ENCODE data around the gene NEK3. TPM values are rescaled to one million over a fixed set of nuclear protein-coding genes. Genes with fewer than 3 reads are reported as not detected.
"Not testable (repeated sequence)": the region's sequence is repeated elsewhere in the genome, so short reads cannot be mapped to it uniquely, and the experiment has no call there.

Gene NEK3
- total RNA-seq, 1 donor from 2014 or later, result 7.1 TPM

GRCh38 chr13:52181316-52181954 is 22.0 kb upstream of the NEK3 start:
- H3K4me3 Mint-ChIP-seq; H3K4me1 Mint-ChIP-seq; H3K27ac Mint-ChIP-seq; intact Hi-C loops (cut with micrococcal nuclease); DNase-seq; H3K27me3 Mint-ChIP-seq; H3K9me3 Mint-ChIP-seq: not testable (repeated sequence)
- peaks cover 32% of the 10 kb centered on the region for H3K36me3 Mint-ChIP-seq (ENCODE audit: low read depth)

GRCh38 chr13:52179925-52180324 is 20.5 kb upstream of the NEK3 start:
- intact Hi-C loops (cut with micrococcal nuclease), result no loop called here
- Mint-ChIP-seq H3K9me3 (no peaks in the 10 kb centered on the region), H3K36me3 (ENCODE audit: low read depth) (peaks cover 31% of the 10 kb centered on the region)

GRCh38 chr13:52177276-52177675 is 17.9 kb upstream of the NEK3 start:
- H3K36me3 Mint-ChIP-seq (ENCODE audit: low read depth), result peaks cover 27% of the 10 kb centered on the region
- DNase-seq, result no peak
- H3K9me3 Mint-ChIP-seq, result no peaks in the 10 kb centered on the region
- H3K4me1 Mint-ChIP-seq, result peaks cover 8% of the 10 kb centered on the region
- intact Hi-C loops (cut with micrococcal nuclease), result no loop called here
- no peaks in the 10 kb centered on the region for H3K27me3 Mint-ChIP-seq
- no peak overlapping the region for H3K4me3 Mint-ChIP-seq
- H3K27ac Mint-ChIP-seq, result no peak overlapping the region

More at GRCh38 chr13:52179925-52180324, 20.5 kb upstream of the NEK3 start:
- no peak overlapping the region for H3K27ac Mint-ChIP-seq
- no peak for DNase-seq
- no peak overlapping the region for H3K4me3 Mint-ChIP-seq
- no peaks in the 10 kb centered on the region for H3K27me3 Mint-ChIP-seq
- H3K4me1 Mint-ChIP-seq, result peaks cover 2% of the 10 kb centered on the region

GRCh38 chr13:52173970-52174369 is 14.6 kb upstream of the NEK3 start:
- peaks cover 33% of the 10 kb centered on the region for H3K36me3 Mint-ChIP-seq (ENCODE audit: low read depth)
- peak overlapping the region; percentile 1 for H3K27ac Mint-ChIP-seq
- H3K9me3 Mint-ChIP-seq; DNase-seq; H3K4me1 Mint-ChIP-seq; H3K27me3 Mint-ChIP-seq; intact Hi-C loops (cut with micrococcal nuclease); H3K4me3 Mint-ChIP-seq: not testable (repeated sequence)

- intact Hi-C loops (cut with micrococcal nuclease), result no loop called here
- Mint-ChIP-seq H3K4me1 (peaks cover 7% of the 10 kb centered on the region), H3K36me3 (ENCODE audit: low read depth) (peaks cover 35% of the 10 kb centered on the region), H3K27ac (no peak overlapping the region), H3K4me3 (no peak overlapping the region), H3K9me3 (no peaks in the 10 kb centered on the region), H3K27me3 (no peaks in the 10 kb centered on the region)
- DNase-seq, result no peak
Observed at GRCh38 chr13:52173373-52173772, 14.0 kb upstream of the NEK3 start.

GRCh38 chr13:52171686-52172085 is 12.3 kb upstream of the NEK3 start:
- intact Hi-C loops (cut with micrococcal nuclease); H3K4me3 Mint-ChIP-seq; DNase-seq; H3K27ac Mint-ChIP-seq; H3K9me3 Mint-ChIP-seq; H3K27me3 Mint-ChIP-seq; H3K4me1 Mint-ChIP-seq: not testable (repeated sequence)
- H3K36me3 Mint-ChIP-seq (ENCODE audit: low read depth), result peaks cover 34% of the 10 kb centered on the region

- DNase-seq; H3K4me1 Mint-ChIP-seq; H3K27ac Mint-ChIP-seq; H3K4me3 Mint-ChIP-seq; H3K27me3 Mint-ChIP-seq; intact Hi-C loops (cut with micrococcal nuclease); H3K9me3 Mint-ChIP-seq: not testable (repeated sequence)
- H3K36me3 Mint-ChIP-seq (ENCODE audit: low read depth), result peaks cover 38% of the 10 kb centered on the region
Observed at GRCh38 chr13:52170828-52171391, 11.5 kb upstream of the NEK3 start.

GRCh38 chr13:52169839-52170238 is 10.4 kb upstream of the NEK3 start:
- peaks cover 40% of the 10 kb centered on the region for H3K36me3 Mint-ChIP-seq (ENCODE audit: low read depth)
- H3K4me3 Mint-ChIP-seq, result no peak overlapping the region
- peaks cover 7% of the 10 kb centered on the region for H3K4me1 Mint-ChIP-seq
- intact Hi-C loops (cut with micrococcal nuclease), result no loop called here
- H3K9me3 Mint-ChIP-seq, result no peaks in the 10 kb centered on the region
- no peak for DNase-seq
- no peaks in the 10 kb centered on the region for H3K27me3 Mint-ChIP-seq
- no peak overlapping the region for H3K27ac Mint-ChIP-seq

- H3K4me3 Mint-ChIP-seq, result no peak overlapping the region
- peaks cover 13% of the 10 kb centered on the region for H3K4me1 Mint-ChIP-seq
- no peak for DNase-seq
- H3K9me3 Mint-ChIP-seq, result no peaks in the 10 kb centered on the region
- peaks cover 22% of the 10 kb centered on the region for H3K36me3 Mint-ChIP-seq (ENCODE audit: low read depth)
- intact Hi-C loops (cut with micrococcal nuclease), result no loop called here
- H3K27ac Mint-ChIP-seq, result no peak overlapping the region
- H3K27me3 Mint-ChIP-seq, result no peaks in the 10 kb centered on the region
Observed at GRCh38 chr13:52165411-52165810, 6.0 kb upstream of the NEK3 start.

- no peak for DNase-seq
- Mint-ChIP-seq H3K4me3 (no peak overlapping the region), H3K27me3 (no peaks in the 10 kb centered on the region)
Observed at GRCh38 chr13:52164989-52165388, 5.6 kb upstream of the NEK3 start.

GRCh38 chr13:52163878-52164277 is 4.5 kb upstream of the NEK3 start:
- DNase-seq; H3K9me3 Mint-ChIP-seq; intact Hi-C loops (cut with micrococcal nuclease); H3K27me3 Mint-ChIP-seq; H3K27ac Mint-ChIP-seq; H3K4me3 Mint-ChIP-seq: not testable (repeated sequence)
- H3K36me3 Mint-ChIP-seq (ENCODE audit: low read depth), result peaks cover 17% of the 10 kb centered on the region
- peaks cover 20% of the 10 kb centered on the region for H3K4me1 Mint-ChIP-seq

More at GRCh38 chr13:52164989-52165388, 5.6 kb upstream of the NEK3 start:
- intact Hi-C loops (cut with micrococcal nuclease), result no loop called here
- H3K4me1 Mint-ChIP-seq, result peaks cover 14% of the 10 kb centered on the region
- peaks cover 22% of the 10 kb centered on the region for H3K36me3 Mint-ChIP-seq (ENCODE audit: low read depth)
- H3K27ac Mint-ChIP-seq, result no peak overlapping the region
- no peaks in the 10 kb centered on the region for H3K9me3 Mint-ChIP-seq

- H3K9me3 Mint-ChIP-seq, result no peaks in the 10 kb centered on the region
- H3K4me1 Mint-ChIP-seq, result peaks cover 30% of the 10 kb centered on the region
- no peak overlapping the region for H3K4me3 Mint-ChIP-seq
- no peaks in the 10 kb centered on the region for H3K27me3 Mint-ChIP-seq
- H3K36me3 Mint-ChIP-seq (ENCODE audit: low read depth), result peaks cover 13% of the 10 kb centered on the region
- no peak for DNase-seq
- H3K27ac Mint-ChIP-seq, result no peak overlapping the region
- intact Hi-C loops (cut with micrococcal nuclease), result no loop called here
Observed at GRCh38 chr13:52162279-52163101, 3.1 kb upstream of the NEK3 start.

GRCh38 chr13:52161181-52161646 is 1.8 kb upstream of the NEK3 start:
- no peak for DNase-seq
- Mint-ChIP-seq H3K27ac (no peak overlapping the region), H3K27me3 (no peaks in the 10 kb centered on the region), H3K9me3 (no peaks in the 10 kb centered on the region), H3K4me3 (no peak overlapping the region), H3K4me1 (peaks cover 41% of the 10 kb centered on the region), H3K36me3 (ENCODE audit: low read depth) (peaks cover 10% of the 10 kb centered on the region)
- intact Hi-C loops (cut with micrococcal nuclease), result no loop called here

GRCh38 chr13:52160506-52160905 is 1.1 kb upstream of the NEK3 start:
- H3K4me3 Mint-ChIP-seq, result no peak overlapping the region

More at GRCh38 chr13:52160506-52160905, 1.1 kb upstream of the NEK3 start:
- DNase-seq, result no peak
- intact Hi-C loops (cut with micrococcal nuclease), result no loop called here
- Mint-ChIP-seq H3K9me3 (no peaks in the 10 kb centered on the region), H3K27ac (no peak overlapping the region), H3K36me3 (ENCODE audit: low read depth) (peaks cover 8% of the 10 kb centered on the region), H3K4me1 (peaks cover 41% of the 10 kb centered on the region), H3K27me3 (no peaks in the 10 kb centered on the region)

Data from activated CD4-positive, alpha-beta T cell treated with anti-CD3 and anti-CD28 coated beads, Interleukin-2, amount 10 ng/mL, durations not matched to agents 24 days and 14 days (primary cell).